Keratinocyte (primary cell): ENCODE data around the gene ANKRD13D. TPM values are rescaled to one million over a fixed set of nuclear protein-coding genes. Genes with fewer than 3 reads are reported as not detected.

Experiments used
- DNase-seq: peaks from one replicate; pipeline ENCODE4 v3.0.0-alpha.2; 2011; ENCODE audit warnings: low read depth, missing footprints, low spot score
- FAIRE-seq: peaks from 2 replicates; lab custom pipeline; 2011; peaks lifted over from hg19 to GRCh38; lab: Jason Lieb, UNC
- H2AFZ ChIP-seq: 2 replicates; pipeline ENCODE4 v1.6.0; 2012; ENCODE audit warnings: low read length, control low read depth, inconsistent platforms; ENCODE audit not compliant: control insufficient read depth
- H3K27ac ChIP-seq: 2 replicates; pipeline ENCODE4 v1.5.1; 2011; ENCODE audit warnings: low read length; ENCODE audit not compliant: control insufficient read depth, insufficient read depth
- H3K27me3 ChIP-seq: 3 replicates; pipeline ENCODE4 v1.6.0; 2011; ENCODE audit warnings: low read length; ENCODE audit not compliant: control insufficient read depth, insufficient read depth; ENCODE audit errors: extremely low read depth
- H3K36me3 ChIP-seq, 2 experiments: 2 replicates in 1 of 2; 3 replicates in 1 of 2; pipeline ENCODE4 v1.5.1; 2011; ENCODE audit warnings: low read length in 2 of 2, mild to moderate bottlenecking in 1 of 2; ENCODE audit not compliant: control insufficient read depth in 2 of 2, insufficient read depth in 2 of 2; ENCODE audit errors: extremely low read depth in 1 of 2
- H3K4me1 ChIP-seq: 3 replicates; pipeline ENCODE4 v1.5.1; 2011; ENCODE audit warnings: low read length; ENCODE audit not compliant: control insufficient read depth, insufficient read depth; ENCODE audit errors: extremely low read depth
- H3K4me2 ChIP-seq: 3 replicates; pipeline ENCODE4 v1.6.0; 2011; ENCODE audit warnings: low read depth, low read length; ENCODE audit not compliant: control insufficient read depth, insufficient read depth; ENCODE audit errors: extremely low read depth
- H3K4me3 ChIP-seq, 3 experiments: fragments of 200-600 bp in 1 of 3; sonication (generic) in 1 of 3; 2 replicates in 2 of 3; 3 replicates in 1 of 3; pipeline ENCODE4 v1.5.1; 2011 to 2016; ENCODE audit warnings: low read length in 3 of 3, mild to moderate bottlenecking in 3 of 3, control low read depth in 2 of 3, inconsistent platforms in 1 of 3, low read depth in 1 of 3, mixed read lengths in 1 of 3, mixed run types in 1 of 3, moderate library complexity in 1 of 3; ENCODE audit not compliant: control insufficient read depth in 2 of 3, insufficient read depth in 2 of 3; ENCODE audit errors: extremely low read depth in 1 of 3
- H3K79me2 ChIP-seq: 2 replicates; pipeline ENCODE4 v1.6.0; 2012; ENCODE audit warnings: low read length; ENCODE audit not compliant: control insufficient read depth, insufficient read depth
- H3K9ac ChIP-seq: 3 replicates; pipeline ENCODE4 v1.6.0; 2011; ENCODE audit warnings: low read length; ENCODE audit not compliant: control insufficient read depth, insufficient read depth; ENCODE audit errors: extremely low read depth
- H3K9me1 ChIP-seq: 3 replicates; pipeline ENCODE4 v1.6.0; 2011; ENCODE audit warnings: low read length; ENCODE audit not compliant: control insufficient read depth, insufficient read depth; ENCODE audit errors: extremely low read depth
- H3K9me3 ChIP-seq: 2 replicates; pipeline ENCODE4 v1.5.1; 2012; ENCODE audit warnings: low read depth, low read length; ENCODE audit not compliant: control insufficient read depth
- H4K20me1 ChIP-seq: 3 replicates; pipeline ENCODE4 v1.6.0; 2011; ENCODE audit warnings: low read length; ENCODE audit not compliant: control insufficient read depth, insufficient read depth; ENCODE audit errors: extremely low read depth
- CTCF ChIP-seq, 3 experiments: IDR thresholded peaks in 1 of 3; conservative IDR thresholded peaks in 1 of 3; optimal IDR thresholded peaks in 1 of 3; 2 replicates in 2 of 3; 3 replicates in 1 of 3; pipeline versions ENCODE3 to v1.5.1; 2011; ENCODE audit warnings: low read length in 3 of 3, mild to moderate bottlenecking in 3 of 3, moderate library complexity in 2 of 3, control low read depth in 1 of 3, inconsistent platforms in 1 of 3; ENCODE audit not compliant: insufficient read depth in 2 of 3; ENCODE audit errors: extremely low read depth in 1 of 3
- EZH2 ChIP-seq: IDR thresholded peaks from one replicate; pipeline ENCODE4 v1.6.1; 2012; ENCODE audit warnings: inconsistent platforms, mild to moderate bottlenecking, low read length, moderate library complexity
- dilution Hi-C: fragments of 300-500 bp; cut with MboI; formaldehyde crosslinking; loops from one replicate; pipeline ENCODE4 v1.7.0; 2020; ENCODE audit warnings: low sequenced_read_pairs; ENCODE audit not compliant: extremely low pct_ligation_motif_present
- polyA plus RNA-seq, 5 experiments: library from polyadenylated mRNA; depleted of rRNA in 3 of 5; stranded (reverse) in 3 of 5; stranded (forward) in 1 of 5; unstranded in 1 of 5; fragments of >200 nt; gene quantifications; 1 replicate in 1 of 5; 2 replicates in 3 of 5; 3 replicates in 1 of 5; pipeline versions ENCODE4 v1.2.1 to v1.2.3, GENCODE V29; 2011 to 2012; ENCODE audit warnings: missing spikeins in 2 of 5, low read depth in 1 of 5, low replicate concordance in 1 of 5

Gene ANKRD13D
- polyA plus RNA-seq, 1 donor (not counting 4 experiments of a cell fraction or from before 2014, with no cell fraction given): 25.0 TPM

GRCh38 chr11:67261946-67262681 is 27.0 kb upstream of the ANKRD13D start:
- Histone ChIP-seq H3K9ac (peak overlapping the region; percentile 33), H3K27ac (no peak overlapping the region), H2AFZ (peak overlapping the region; percentile 78), H4K20me1 (no peaks in the 10 kb centered on the region), H3K79me2 (peaks cover 5% of the 10 kb centered on the region), H3K36me3 (no peaks in the 10 kb centered on the region), H3K9me1 (peaks cover 2% of the 10 kb centered on the region), H3K4me3 (peak overlapping the region in 2 of 3 experiments; percentile 10 to 34), H3K27me3 (no peaks in the 10 kb centered on the region), H3K9me3 (no peaks in the 10 kb centered on the region), H3K4me1 (peaks cover 50% of the 10 kb centered on the region), H3K4me2 (peak overlapping the region; percentile 89)
- DNase-seq: no peak
- dilution Hi-C loops: no loop called here
- TF ChIP-seq CTCF (optimal IDR thresholded peaks at IDR 0.05 in 1 of 3, IDR thresholded peaks at IDR 0.05 in 1 of 3, conservative IDR thresholded peaks at IDR 0.05 in 1 of 3; ENCODE audit: extremely low read depth in 1 of 3, insufficient read depth in 2 of 3, low read length in 3 of 3) (no peak), EZH2 (no peak)
- peak; percentile 55 for FAIRE-seq

- no peak for TF ChIP-seq EZH2
- peak in 2 of 3 experiments; percentile 85 to 97 for TF ChIP-seq CTCF (optimal IDR thresholded peaks at IDR 0.05 in 1 of 3, IDR thresholded peaks at IDR 0.05 in 1 of 3, conservative IDR thresholded peaks at IDR 0.05 in 1 of 3; ENCODE audit: extremely low read depth in 1 of 3, insufficient read depth in 2 of 3, low read length in 3 of 3)
- Histone ChIP-seq H3K9ac (no peak overlapping the region), H3K4me1 (peaks cover 59% of the 10 kb centered on the region), H3K27ac (peak overlapping the region; percentile 47), H2AFZ (peak overlapping the region; percentile 81), H3K79me2 (peaks cover 13% of the 10 kb centered on the region), H3K4me2 (peak overlapping the region; percentile 49), H3K27me3 (no peaks in the 10 kb centered on the region), H3K4me3 (peak overlapping the region in 1 of 3 experiments; percentile 2), H3K36me3 (peaks cover under 1% of the 10 kb centered on the region in 2 experiments), H3K9me1 (peaks cover 2% of the 10 kb centered on the region), H4K20me1 (no peaks in the 10 kb centered on the region), H3K9me3 (no peaks in the 10 kb centered on the region)
- dilution Hi-C loops: no loop called here
- FAIRE-seq: peak; percentile 46
- no peak for DNase-seq
Measured at GRCh38 chr11:67262731-67263675, 26.1 kb upstream of the ANKRD13D start.
